ENCODE data around the gene HEPH.

GRCh38 chrX:66150163-66150562 lies 13.9 kb upstream of the HEPH start:
- TF ChIP-seq CTCF (IDR thresholded peaks at IDR 0.05; ENCODE audit: low read depth, low read length), result no peak
- TF ChIP-seq EZH2phosphoT487 (IDR thresholded peaks at IDR 0.05; ENCODE audit: low read depth), result no peak
